Hepatocyte (in vitro differentiated cells): Measurements from ENCODE around the gene EIF2B2. TPM values are rescaled to one million over a fixed set of nuclear protein-coding genes. Genes with fewer than 3 reads are reported as not detected.

Experiments used
- DNase-seq: peaks from one replicate; pipeline ENCODE4 v3.0.0-alpha.2; 2016; ENCODE audit warnings: low spot score
- H2AFZ ChIP-seq: fragments of 200-600 bp; sonication (generic); 2 replicates; pipeline ENCODE4 v1.6.0; 2016; ENCODE audit warnings: antibody characterized with exemption, mild to moderate bottlenecking
- H3K27ac ChIP-seq: fragments of 200-600 bp; sonication (generic); 2 replicates; pipeline ENCODE4 v1.5.1; 2016; ENCODE audit warnings: mild to moderate bottlenecking
- H3K27me3 ChIP-seq: fragments of 200-600 bp; sonication (generic); 2 replicates; pipeline ENCODE4 v1.6.1; 2016
- H3K36me3 ChIP-seq: fragments of 200-600 bp; sonication (generic); replicated peaks from 2 replicates; pipeline ENCODE4 v1.5.1; 2016; ENCODE audit warnings: low read depth; ENCODE audit not compliant: insufficient read depth
- H3K4me1 ChIP-seq: fragments of 200-600 bp; sonication (generic); 2 replicates; pipeline ENCODE4 v1.5.1; 2016; ENCODE audit warnings: mild to moderate bottlenecking, moderate library complexity; ENCODE audit not compliant: insufficient read depth
- H3K4me2 ChIP-seq: fragments of 200-600 bp; sonication (generic); 2 replicates; pipeline ENCODE4 v1.6.0; 2016
- H3K4me3 ChIP-seq: fragments of 200-600 bp; sonication (generic); 2 replicates; pipeline ENCODE4 v1.5.1; 2016; ENCODE audit warnings: mild to moderate bottlenecking
- H3K79me2 ChIP-seq: fragments of 200-600 bp; sonication (generic); 2 replicates; pipeline ENCODE4 v1.6.0; 2017; ENCODE audit warnings: mild to moderate bottlenecking
- H3K9me2 ChIP-seq: fragments of 200-600 bp; sonication (generic); replicated peaks from 2 replicates; pipeline ENCODE4 v1.6.0; 2017; ENCODE audit warnings: mild to moderate bottlenecking; ENCODE audit not compliant: insufficient read depth
- H3K9me3 ChIP-seq: fragments of 200-600 bp; sonication (generic); 2 replicates; pipeline ENCODE4 v1.5.1; 2016; ENCODE audit warnings: low read depth, mild to moderate bottlenecking
- H4K20me1 ChIP-seq: fragments of 200-600 bp; sonication (generic); 2 replicates; pipeline ENCODE4 v1.6.0; 2016; ENCODE audit warnings: mild to moderate bottlenecking; ENCODE audit not compliant: insufficient read depth, poor library complexity, severe bottlenecking
- EZH2 ChIP-seq: fragments of 200-600 bp; sonication (generic); IDR thresholded peaks from 2 replicates; pipeline ENCODE4 v1.6.1; 2016; ENCODE audit warnings: antibody characterized with exemption, mild to moderate bottlenecking, borderline replicate concordance
- EZH2phosphoT487 ChIP-seq: fragments of 200-600 bp; sonication (generic); IDR thresholded peaks from one replicate; pipeline ENCODE4 v1.6.1; 2018; ENCODE audit warnings: antibody characterized with exemption, mild to moderate bottlenecking, low read depth, moderate library complexity; ENCODE audit not compliant: unreplicated experiment, severe bottlenecking
- WGBS: methylation state at CpG from one replicate; pipeline ENCODE4 v1.1.6; 2016; ENCODE audit warnings: low lambda C conversion rate; ENCODE audit errors: missing lambda C conversion rate; 5-methylcytosine and 5-hydroxymethylcytosine counted together
- polyA plus RNA-seq: library from polyadenylated mRNA; unstranded; fragments of >200 nt; fragmentation: Nextera tagmentation; extraction: Ambion mirVana; gene quantifications from 2 replicates; pipeline ENCODE4 v1.2.1, GENCODE V29; 2016
- total RNA-seq: library from RNA; depleted of rRNA; stranded (reverse); fragments of >200 nt; gene quantifications from 2 replicates; pipeline ENCODE4 v1.2.3, GENCODE V29; 2014
- TF ChIP-seq, protein P1 (sequence below): fragments of 200-600 bp; sonication (generic); IDR thresholded peaks from 2 replicates; pipeline ENCODE4 v1.5.1; 2016; ENCODE audit warnings: antibody characterized with exemption, mild to moderate bottlenecking; ENCODE audit not compliant: poor library complexity

Gene EIF2B2
- total and polyA plus RNA-seq, 2 experiments from 2014 or later, result 35.7 to 75.6 TPM

DNA sequence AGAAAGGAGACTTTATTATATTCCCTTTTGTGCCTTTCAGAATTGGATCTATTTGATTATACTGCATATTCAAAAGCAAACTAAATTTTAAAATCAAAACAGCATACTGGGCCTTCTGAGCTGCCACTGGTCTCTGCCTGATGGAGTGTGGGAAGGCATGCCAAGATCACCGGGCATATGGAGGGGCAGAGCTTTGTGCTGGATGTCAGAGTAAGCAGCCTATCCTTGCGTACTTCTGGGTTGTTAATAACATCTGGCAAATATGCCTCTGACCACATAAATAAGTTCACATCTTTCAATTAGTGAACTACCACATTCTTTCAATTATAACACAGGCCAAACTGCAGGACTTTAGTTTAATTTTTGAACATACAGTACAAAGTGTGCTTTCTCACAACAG is 30.2 kb downstream of the EIF2B2 start:
- no peaks in the 10 kb centered on the region for H3K36me3 ChIP-seq
- 100% methylated on average over 2 of the region's 2 CpGs for WGBS
- H3K4me3 ChIP-seq, result no peak overlapping the region

DNA sequence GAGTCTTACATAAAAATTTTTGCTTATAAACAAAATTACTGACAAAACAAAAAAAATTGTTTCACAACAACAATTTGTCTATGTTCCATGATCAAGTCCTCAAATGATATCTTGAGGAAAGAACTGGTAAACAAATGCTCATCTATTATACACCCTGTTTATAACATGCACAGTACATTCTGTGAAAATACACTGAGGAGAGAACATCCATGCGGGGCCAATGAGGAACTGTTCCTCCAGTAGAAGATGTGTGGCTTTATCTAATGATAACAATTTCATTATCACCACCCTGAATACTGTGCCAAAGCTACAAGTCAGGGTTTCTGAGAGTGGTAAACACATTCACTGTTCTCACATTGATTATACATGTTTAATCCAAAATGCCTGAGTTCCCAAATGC is 37.8 kb downstream of the EIF2B2 start:
- no peaks in the 10 kb centered on the region for H3K9me3 ChIP-seq
- no peak overlapping the region for H3K4me3 ChIP-seq
- no peaks in the 10 kb centered on the region for H3K9me2 ChIP-seq
- H4K20me1 ChIP-seq, result no peaks in the 10 kb centered on the region
- H3K4me2 ChIP-seq, result no peak overlapping the region
- TF ChIP-seq EZH2 (no peak), EZH2phosphoT487 (no peak)
- TF ChIP-seq, protein P1, sequence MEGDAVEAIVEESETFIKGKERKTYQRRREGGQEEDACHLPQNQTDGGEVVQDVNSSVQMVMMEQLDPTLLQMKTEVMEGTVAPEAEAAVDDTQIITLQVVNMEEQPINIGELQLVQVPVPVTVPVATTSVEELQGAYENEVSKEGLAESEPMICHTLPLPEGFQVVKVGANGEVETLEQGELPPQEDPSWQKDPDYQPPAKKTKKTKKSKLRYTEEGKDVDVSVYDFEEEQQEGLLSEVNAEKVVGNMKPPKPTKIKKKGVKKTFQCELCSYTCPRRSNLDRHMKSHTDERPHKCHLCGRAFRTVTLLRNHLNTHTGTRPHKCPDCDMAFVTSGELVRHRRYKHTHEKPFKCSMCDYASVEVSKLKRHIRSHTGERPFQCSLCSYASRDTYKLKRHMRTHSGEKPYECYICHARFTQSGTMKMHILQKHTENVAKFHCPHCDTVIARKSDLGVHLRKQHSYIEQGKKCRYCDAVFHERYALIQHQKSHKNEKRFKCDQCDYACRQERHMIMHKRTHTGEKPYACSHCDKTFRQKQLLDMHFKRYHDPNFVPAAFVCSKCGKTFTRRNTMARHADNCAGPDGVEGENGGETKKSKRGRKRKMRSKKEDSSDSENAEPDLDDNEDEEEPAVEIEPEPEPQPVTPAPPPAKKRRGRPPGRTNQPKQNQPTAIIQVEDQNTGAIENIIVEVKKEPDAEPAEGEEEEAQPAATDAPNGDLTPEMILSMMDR, result no peak
- no peak overlapping the region for H3K27ac ChIP-seq
- H3K79me2 ChIP-seq, result peaks cover 20% of the 10 kb centered on the region
- H3K27me3 ChIP-seq, result no peaks in the 10 kb centered on the region
- H3K4me1 ChIP-seq, result peaks cover 8% of the 10 kb centered on the region
- DNase-seq, result no peak
- no peak overlapping the region for H2AFZ ChIP-seq
- H3K36me3 ChIP-seq, result no peaks in the 10 kb centered on the region
- WGBS, result 93% methylated on average over 1 of the region's 1 CpG

More for the DNA sequence above, 30.2 kb downstream of the EIF2B2 start:
- H4K20me1 ChIP-seq, result no peaks in the 10 kb centered on the region
- DNase-seq, result no peak
- TF ChIP-seq, protein P1, result no peak
- no peak overlapping the region for H3K4me2 ChIP-seq
- H3K27ac ChIP-seq, result no peak overlapping the region
- H3K9me2 ChIP-seq, result no peaks in the 10 kb centered on the region
- H2AFZ ChIP-seq, result no peak overlapping the region
- H3K9me3 ChIP-seq, result no peaks in the 10 kb centered on the region
- H3K79me2 ChIP-seq, result no peaks in the 10 kb centered on the region
- no peaks in the 10 kb centered on the region for H3K27me3 ChIP-seq
- H3K4me1 ChIP-seq, result no peaks in the 10 kb centered on the region

DNA sequence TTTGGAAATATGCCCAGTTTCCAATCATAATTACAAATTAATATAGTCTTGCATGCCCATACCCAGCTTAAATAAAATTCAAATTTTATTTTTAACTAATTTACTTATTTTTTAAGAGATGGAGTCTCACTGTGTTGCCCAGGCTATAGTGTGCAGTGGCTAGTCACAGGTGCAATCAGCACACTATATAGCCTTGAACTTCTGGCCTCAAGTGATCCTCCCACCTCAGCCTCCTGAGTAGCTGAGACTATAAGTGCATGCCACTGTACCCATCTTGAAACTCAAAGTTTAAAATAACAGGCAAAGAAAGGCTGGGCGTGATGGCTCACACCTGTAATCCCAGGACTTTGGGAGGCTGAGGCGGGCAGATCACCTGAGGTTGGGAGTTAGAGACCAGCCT is 38.2 kb downstream of the EIF2B2 start:
- no peak overlapping the region for H3K4me3 ChIP-seq
- H3K79me2 ChIP-seq, result peaks cover 24% of the 10 kb centered on the region
- H3K9me2 ChIP-seq, result no peaks in the 10 kb centered on the region
- H3K4me1 ChIP-seq, result peaks cover 8% of the 10 kb centered on the region
- H2AFZ ChIP-seq, result no peak overlapping the region
- no peak overlapping the region for H3K4me2 ChIP-seq
- no peaks in the 10 kb centered on the region for H3K9me3 ChIP-seq
- H3K27me3 ChIP-seq, result no peaks in the 10 kb centered on the region
- DNase-seq, result no peak
- no peaks in the 10 kb centered on the region for H4K20me1 ChIP-seq
- no peaks in the 10 kb centered on the region for H3K36me3 ChIP-seq
- 100% methylated on average over 2 of the region's 2 CpGs for WGBS
- H3K27ac ChIP-seq, result peak overlapping the region; percentile 24
- TF ChIP-seq EZH2phosphoT487 (no peak), EZH2 (no peak)
- TF ChIP-seq, protein P1, result no peak

DNA sequence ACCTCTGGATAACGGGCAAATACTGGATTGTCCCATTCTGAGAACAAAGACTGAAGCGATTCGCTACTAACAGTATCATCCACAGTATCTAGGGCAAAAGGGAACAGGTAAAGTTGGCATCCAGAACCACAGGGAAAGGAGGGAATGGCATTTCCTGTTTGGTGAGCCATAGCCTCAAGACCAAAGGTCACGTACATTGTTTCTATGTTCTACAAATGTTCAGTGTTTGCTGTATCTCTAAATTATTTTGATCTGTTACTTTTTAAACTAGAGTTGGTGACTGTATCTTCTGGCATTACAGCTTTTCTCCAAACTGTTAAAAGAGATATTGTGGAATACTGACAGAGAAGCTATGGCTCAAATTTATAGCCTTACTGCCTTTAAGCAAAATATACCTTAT is 38.9 kb downstream of the EIF2B2 start:
- Histone ChIP-seq H3K4me3 (no peak overlapping the region), H3K27ac (peak overlapping the region; percentile 24), H3K4me1 (peaks cover 8% of the 10 kb centered on the region), H4K20me1 (no peaks in the 10 kb centered on the region), H3K27me3 (no peaks in the 10 kb centered on the region), H3K9me3 (no peaks in the 10 kb centered on the region), H3K36me3 (no peaks in the 10 kb centered on the region), H3K4me2 (peak overlapping the region; percentile 30), H3K79me2 (peaks cover 24% of the 10 kb centered on the region), H3K9me2 (no peaks in the 10 kb centered on the region), H2AFZ (no peak overlapping the region)
- WGBS, result 75% methylated on average over 4 of the region's 4 CpGs
- DNase-seq, result peak; percentile 20
- TF ChIP-seq, protein P1, result no peak
- no peak for TF ChIP-seq EZH2
